Epithelial cell of proximal tubule (primary cell): Measurements from ENCODE around the gene UBL5. TPM values are rescaled to one million over a fixed set of nuclear protein-coding genes. Genes with fewer than 3 reads are reported as not detected.

Source experiments
- DNase-seq: peaks from one replicate; pipeline ENCODE4 v3.0.0-alpha.2; 2011; ENCODE audit warnings: low read depth
- H3K4me3 ChIP-seq: 2 replicates; pipeline ENCODE4 v1.5.1; 2011; ENCODE audit warnings: low read depth, mild to moderate bottlenecking, low read length
- CTCF ChIP-seq: conservative IDR thresholded peaks from 2 replicates; pipeline ENCODE4 v1.5.1; 2012; ENCODE audit warnings: low read depth, mild to moderate bottlenecking, low read length
- total RNA-seq: library from RNA; depleted of rRNA; stranded (reverse); fragments of >200 nt; gene quantifications from 2 replicates; pipeline ENCODE4 v1.2.3, GENCODE V29; 2015

The UBL5 gene
- total RNA-seq, 1 donor from 2014 or later: 748 TPM

- no peak overlapping the region for H3K4me3 ChIP-seq
- TF ChIP-seq CTCF: no peak
- no peak for DNase-seq
Observed at GRCh38 chr19:9797871-9798270, 29.8 kb upstream of the UBL5 start.

- no peak for TF ChIP-seq CTCF
- no peak for DNase-seq
Observed at GRCh38 chr19:9799162-9799561, 28.6 kb upstream of the UBL5 start.

GRCh38 chr19:9801976-9802375, 25.7 kb upstream of the UBL5 start:
- DNase-seq: no peak
- no peak for TF ChIP-seq CTCF
- H3K4me3 ChIP-seq: no peak overlapping the region

More at GRCh38 chr19:9799162-9799561, 28.6 kb upstream of the UBL5 start:
- no peak overlapping the region for H3K4me3 ChIP-seq

GRCh38 chr19:9806803-9807202, 20.9 kb upstream of the UBL5 start:
- no peak for TF ChIP-seq CTCF
- DNase-seq: no peak
- H3K4me3 ChIP-seq: no peak overlapping the region

GRCh38 chr19:9808855-9809824, 18.6 kb upstream of the UBL5 start:
- H3K4me3 ChIP-seq: no peak overlapping the region
- no peak for TF ChIP-seq CTCF

GRCh38 chr19:9811139-9811538, 16.6 kb upstream of the UBL5 start:
- H3K4me3 ChIP-seq: no peak overlapping the region
- no peak for DNase-seq
- TF ChIP-seq CTCF: no peak

More at GRCh38 chr19:9808855-9809824, 18.6 kb upstream of the UBL5 start:
- no peak for DNase-seq

GRCh38 chr19:9818175-9818733, 9.5 kb upstream of the UBL5 start:
- peak overlapping the region; percentile 94 for H3K4me3 ChIP-seq
- TF ChIP-seq CTCF: no peak
- no peak for DNase-seq
